ENCODE data around the gene SMOC1.

GRCh38 chr14:70020352-70021170, 141.3 kb downstream of the SMOC1 start:
- TF ChIP-seq CTCF (conservative IDR thresholded peaks at IDR 0.05; ENCODE audit: low read depth, low read length) (no peak), EZH2phosphoT487 (IDR thresholded peaks at IDR 0.05; ENCODE audit: borderline replicate concordance, low read length) (no peak), EZH2 (IDR thresholded peaks at IDR 0.05; ENCODE audit: low read length, unreplicated experiment) (no peak)

Data from PC-3 (cell line).